HepG2 (cell line): ENCODE results near the gene ARL3.

ENCODE experiments used
- CHD2 ChIP-seq: IDR thresholded peaks from 2 replicates; pipeline ENCODE4 v1.6.1; 2011; ENCODE audit warnings: low read depth, low read length, improper control_type of control experiment
- ZNF777 ChIP-seq: sonication (generic); formaldehyde crosslinking; IDR thresholded peaks from 2 replicates; pipeline ENCODE4 v1.4.0; 2020; ENCODE audit warnings: missing genetic modification reagents

DNA sequence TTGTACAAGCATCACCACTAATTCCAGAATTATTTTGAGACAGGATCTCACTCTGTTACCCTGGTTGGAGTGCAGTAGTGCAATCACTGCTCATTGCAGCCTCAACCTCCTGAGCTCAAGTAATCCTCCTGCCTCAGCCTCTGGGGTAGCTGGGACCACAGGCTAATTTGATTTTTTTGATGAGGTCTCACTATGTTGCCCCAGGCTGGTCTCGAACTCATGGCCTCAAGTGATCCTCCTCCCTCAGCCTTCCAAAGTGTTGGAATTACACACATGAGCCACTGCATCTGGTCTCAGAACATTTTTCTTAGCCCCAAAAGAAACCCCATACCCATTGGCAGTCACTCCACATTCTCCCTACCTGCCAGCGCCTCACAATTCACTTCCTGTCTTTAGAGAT, 26.0 kb upstream of the ARL3 start:
- TF ChIP-seq ZNF777 (CRISPR knock-in tag), result no peak
- TF ChIP-seq CHD2, result no peak
